GM21529 (cell line): Measurements from ENCODE around the gene NOTCH1.

Source experiments
- ATAC-seq: cut with Tn5 transposase; IDR thresholded peaks from one replicate; pipeline ENCODE4 v1.9.1; 2021; ENCODE audit not compliant: unreplicated experiment

Gene NOTCH1

DNA sequence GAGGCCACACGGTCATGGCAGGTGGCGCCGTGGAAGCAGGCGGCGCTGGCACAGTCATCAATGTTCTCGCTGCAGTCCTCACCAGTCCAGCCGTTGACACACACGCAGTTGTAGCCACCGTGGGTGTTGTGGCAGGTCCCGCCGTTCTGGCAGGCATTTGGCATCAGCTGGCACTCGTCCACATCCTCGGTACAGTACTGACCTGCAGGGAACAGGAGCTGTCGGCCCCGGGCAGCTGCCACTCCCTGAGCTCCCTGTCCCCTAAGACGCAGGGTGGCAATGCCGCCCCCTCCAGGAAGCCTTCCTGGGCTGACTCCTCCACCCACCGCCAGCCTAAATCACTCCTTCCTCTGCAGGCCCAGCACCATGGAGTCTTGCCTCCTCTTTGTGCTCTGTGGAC lies 27.2 kb downstream of the NOTCH1 start:
- ATAC-seq: no peak

DNA sequence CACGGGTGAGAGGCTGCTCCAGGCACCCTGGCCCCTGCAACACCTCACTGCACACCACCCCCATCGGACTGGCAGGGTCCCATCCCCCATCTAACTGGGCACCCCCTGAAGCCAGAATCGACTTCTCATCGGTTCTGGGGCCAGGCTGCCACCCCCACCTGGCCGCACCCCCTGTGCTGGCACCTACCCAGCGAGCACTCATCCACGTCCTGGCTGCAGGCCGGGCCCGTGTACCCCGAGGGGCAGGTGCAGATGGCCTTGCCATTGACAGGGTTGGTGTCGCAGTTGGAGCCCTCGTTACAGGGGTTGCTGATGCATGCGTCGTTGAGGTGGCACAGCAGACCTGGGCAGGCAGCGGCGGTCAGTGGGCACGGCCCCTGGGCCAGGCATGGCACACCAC lies 27.9 kb downstream of the NOTCH1 start:
- no peak for ATAC-seq

DNA sequence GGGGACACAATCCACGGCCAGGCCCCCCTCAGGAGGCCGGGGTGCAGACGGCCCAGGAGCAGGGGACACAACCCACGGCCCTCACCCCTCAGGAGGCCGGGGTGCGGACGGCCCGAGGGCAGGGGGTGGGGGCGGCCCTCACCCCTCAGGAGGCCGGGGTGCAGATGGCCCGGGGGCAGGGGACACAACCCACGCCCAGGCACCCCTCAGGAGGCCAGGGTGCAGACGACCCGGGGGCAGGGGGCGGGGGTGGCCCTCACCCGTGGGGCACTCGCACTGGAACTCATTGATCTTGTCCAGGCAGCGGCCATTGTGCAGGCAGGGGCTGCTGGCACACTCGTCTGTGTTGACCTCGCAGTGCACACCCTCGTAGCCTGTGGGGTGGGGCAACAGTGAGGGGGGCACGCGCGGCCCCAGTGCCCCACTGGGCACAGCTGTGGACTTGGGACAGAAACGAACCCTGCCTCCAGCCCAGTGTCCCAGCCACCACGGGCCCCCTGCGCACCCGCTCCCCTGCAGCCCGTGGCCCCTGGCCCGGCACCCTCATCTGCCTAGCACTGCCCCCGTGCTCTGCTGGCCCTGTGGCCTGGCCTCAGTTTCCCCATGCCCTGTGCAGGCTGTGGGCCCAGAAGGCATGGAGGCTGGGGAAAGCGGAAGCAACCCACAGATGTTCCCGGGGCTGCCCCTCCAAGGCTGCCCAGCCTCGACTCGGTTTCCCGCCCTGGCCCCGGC lies 28.7 kb downstream of the NOTCH1 start:
- ATAC-seq: no peak

DNA sequence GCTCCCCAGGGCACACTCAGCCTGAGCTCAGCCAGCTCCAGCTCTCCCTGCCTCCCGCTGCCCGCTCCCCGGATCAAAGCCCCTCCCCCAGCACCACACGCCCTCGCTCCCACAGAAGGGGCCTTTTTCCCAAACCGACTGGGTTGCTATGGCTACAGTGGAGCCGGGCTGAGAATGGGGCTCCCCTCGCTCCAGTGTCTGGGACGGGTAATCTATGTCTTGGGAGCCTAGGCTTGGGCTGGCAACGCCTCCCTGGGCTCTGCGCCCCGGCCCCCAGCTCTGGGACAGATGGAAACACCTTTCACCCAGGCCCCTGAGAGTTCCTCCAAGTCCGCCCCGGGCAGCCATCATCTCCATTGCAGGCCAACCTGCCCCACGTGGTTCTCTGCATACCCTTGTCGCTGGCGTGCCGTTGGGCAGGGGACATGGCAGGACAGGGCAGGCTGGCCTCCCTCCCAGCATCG lies 29.6 kb downstream of the NOTCH1 start:
- no peak for ATAC-seq

GRCh38 chr9:136515276-136515675 lies 30.6 kb downstream of the NOTCH1 start:
- ATAC-seq: no peak

GRCh38 chr9:136514022-136514714 lies 31.7 kb downstream of the NOTCH1 start:
- ATAC-seq: no peak

- no peak for ATAC-seq
Measured at GRCh38 chr9:136513191-136513590, 32.7 kb downstream of the NOTCH1 start.

DNA sequence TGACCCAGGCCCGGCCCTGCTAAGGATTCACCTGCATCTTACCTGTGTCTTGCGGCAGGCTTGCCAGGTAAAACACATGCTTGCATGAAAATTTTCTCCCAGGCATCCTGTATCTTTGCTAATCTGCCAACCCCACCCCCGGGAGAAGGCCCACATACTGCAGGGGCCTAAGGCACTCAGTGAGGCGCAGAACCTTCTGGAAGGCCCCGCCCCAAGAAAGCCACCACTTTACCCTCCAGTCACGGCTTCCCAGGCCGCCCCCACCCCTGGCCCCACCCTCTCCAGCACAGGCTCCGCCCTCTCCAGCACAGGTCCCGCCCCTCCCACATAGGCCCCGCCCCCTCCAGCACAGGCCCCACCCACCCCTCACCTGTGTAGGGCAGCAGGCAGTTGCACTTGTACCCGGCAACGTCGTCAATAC lies 33.2 kb downstream of the NOTCH1 start:
- ATAC-seq: no peak

GRCh38 chr9:136511670-136512592 lies 33.9 kb downstream of the NOTCH1 start:
- ATAC-seq: no peak

DNA sequence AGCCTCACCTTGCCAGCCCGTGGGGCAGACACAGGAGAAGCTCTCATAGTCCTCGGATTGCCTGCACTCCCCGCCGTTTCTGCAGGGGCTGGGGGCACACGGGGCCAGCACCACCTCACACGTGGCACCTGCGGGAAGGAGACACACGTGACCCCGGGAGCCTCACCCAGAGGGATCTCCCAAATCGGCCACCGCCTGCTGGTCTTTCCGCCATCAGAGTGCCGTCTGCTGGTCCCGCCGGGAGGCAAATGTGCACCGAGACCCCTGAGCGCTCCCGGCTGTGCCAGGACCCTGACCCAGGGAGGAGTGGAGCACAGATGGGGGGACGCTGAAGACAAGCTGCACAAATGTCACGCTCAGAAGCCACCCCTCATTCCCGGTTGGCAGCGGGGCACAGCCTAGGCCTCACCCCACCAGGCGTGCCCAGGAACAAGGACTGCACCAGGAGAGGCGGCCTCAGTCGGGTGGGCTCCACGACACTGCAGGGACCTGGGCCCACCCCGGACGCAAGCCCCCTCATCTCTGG lies 34.6 kb downstream of the NOTCH1 start:
- ATAC-seq: no peak

- no peak for ATAC-seq
Measured at GRCh38 chr9:136510561-136510960, 35.3 kb downstream of the NOTCH1 start.

DNA sequence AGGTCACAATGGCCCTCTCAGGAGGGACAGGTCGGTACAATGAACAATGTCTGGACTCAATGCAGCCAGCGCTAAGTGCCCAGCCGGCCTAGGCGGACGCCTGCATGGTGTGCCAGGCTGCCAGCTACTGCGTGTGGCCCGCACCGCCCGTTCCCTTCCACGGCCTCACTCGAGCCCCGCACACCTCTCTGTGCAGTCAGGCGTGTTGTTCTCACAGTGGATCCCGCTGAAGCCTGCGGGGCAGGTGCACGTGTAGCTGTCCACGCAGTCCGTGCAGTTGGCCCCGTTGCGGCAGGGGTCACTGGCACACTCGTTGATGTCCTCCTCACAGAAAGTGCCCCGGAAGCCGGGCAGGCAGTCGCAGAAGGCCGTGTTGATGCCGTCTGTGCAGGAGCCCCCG lies 36.3 kb downstream of the NOTCH1 start:
- no peak for ATAC-seq

DNA sequence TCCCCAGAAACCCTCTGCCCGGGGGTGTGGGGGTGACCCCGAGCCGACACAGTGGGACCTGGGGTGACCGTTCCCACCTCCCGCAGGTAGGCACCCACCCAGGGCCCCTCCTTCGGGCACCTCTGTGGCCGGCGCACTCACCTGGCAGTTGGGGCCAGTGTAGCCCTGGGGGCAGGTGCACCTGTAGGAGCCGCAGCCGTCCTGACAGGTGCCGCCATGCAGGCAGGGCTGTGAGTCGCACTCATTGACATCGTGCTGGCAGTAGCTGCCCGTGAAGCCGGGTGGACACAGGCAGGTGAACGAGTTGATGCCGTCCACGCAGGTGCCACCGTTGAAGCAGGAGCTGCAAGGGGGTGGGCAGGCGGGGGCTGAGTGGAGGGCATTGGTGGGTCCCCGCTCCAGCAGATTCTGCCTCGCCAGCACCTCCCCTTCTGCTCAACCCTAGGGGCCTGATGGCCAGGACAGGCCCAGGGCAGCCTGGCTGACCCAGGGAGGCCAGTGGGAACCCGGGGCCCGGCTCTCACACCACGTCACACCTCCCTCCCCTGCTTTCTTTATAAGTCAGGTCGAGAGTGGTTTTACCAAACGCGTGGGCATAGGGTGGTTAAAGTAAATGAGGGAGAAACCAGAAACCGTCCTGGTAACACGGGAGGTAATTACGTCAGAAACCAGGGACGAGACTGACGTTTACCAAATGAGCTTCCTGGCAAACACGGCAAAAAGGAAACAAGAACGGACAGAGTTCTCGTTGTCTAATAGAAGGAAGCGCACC lies 36.9 kb downstream of the NOTCH1 start:
- ATAC-seq: no peak

DNA sequence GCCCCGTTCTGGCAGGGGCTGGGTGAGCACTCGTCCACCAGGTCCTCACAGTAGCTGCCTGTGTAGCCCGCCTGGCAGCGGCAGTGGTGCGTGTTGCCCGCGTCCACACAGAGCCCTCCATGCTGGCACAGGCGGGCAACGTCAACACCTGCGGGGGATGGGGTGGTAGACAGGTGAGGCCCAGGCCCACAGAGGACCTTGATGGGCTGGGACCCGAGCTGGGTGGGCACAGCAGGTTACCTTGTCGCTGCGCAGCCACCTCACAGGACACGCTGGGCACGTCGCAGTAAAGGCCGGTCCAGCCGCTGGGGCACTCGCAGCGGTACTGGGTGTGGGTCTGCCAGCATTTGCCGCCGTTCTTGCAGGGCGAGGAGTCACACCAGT lies 37.9 kb downstream of the NOTCH1 start:
- ATAC-seq: no peak

DNA sequence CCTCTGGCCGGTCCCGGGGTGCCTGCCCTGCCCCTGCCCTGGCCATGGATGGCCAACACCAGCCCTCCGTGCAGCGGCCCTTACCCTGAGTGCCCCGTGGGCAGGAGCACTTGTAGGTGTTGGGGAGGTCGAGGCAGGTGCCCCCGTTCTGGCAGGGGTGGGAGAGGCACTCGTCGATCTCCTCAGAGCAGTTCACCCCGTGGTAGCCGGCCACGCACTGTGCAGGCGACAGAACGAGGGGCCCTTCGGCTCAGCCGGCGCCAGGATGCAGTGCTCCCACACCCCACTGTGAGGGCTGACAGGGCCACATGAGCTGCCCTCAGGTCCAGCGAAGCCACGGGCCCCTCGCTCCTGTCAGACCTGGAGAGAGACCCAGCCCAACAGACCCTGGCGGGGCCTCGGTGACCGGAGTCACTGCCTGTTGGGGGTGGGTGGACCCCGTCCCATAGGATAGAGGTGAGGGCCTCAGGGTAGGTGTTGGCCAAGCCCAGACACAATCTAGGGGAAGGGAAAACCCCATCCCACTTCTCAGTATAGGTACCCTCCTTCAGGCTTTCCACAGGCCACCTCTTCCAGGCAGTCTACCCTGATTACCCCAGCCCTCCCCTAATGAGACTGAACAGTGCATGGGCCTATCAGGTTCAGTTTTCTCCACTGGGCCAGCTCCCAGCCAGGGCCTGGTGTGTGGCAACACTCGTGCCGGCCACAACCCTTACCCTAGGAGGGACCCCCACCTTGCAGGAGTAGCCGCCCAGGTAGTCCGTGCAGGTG lies 38.4 kb downstream of the NOTCH1 start:
- ATAC-seq: no peak

GRCh38 chr9:136506425-136506824 lies 39.4 kb downstream of the NOTCH1 start:
- no peak for ATAC-seq

GRCh38 chr9:136505406-136506403 lies 40.1 kb downstream of the NOTCH1 start:
- ATAC-seq: no peak

GRCh38 chr9:136504512-136505348 lies 41.1 kb downstream of the NOTCH1 start:
- no peak for ATAC-seq
